H1 (cell line): ENCODE measurements around the gene BIN1.

Source experiments
- ATF3 ChIP-seq: IDR thresholded peaks from 2 replicates; pipeline ENCODE4 v1.6.1; 2011; ENCODE audit warnings: low read depth, mild to moderate bottlenecking, low read length; ENCODE audit not compliant: insufficient read depth
- CREB1 ChIP-seq: IDR thresholded peaks from 2 replicates; pipeline ENCODE4 v1.6.1; 2012; ENCODE audit warnings: inconsistent platforms
- EGR1 ChIP-seq: IDR thresholded peaks from 2 replicates; pipeline ENCODE4 v1.6.1; 2011; ENCODE audit warnings: low read depth, low read length, borderline replicate concordance
- EP300 ChIP-seq, 2 experiments: IDR thresholded peaks; 1 replicate in 1 of 2; 2 replicates in 1 of 2; pipeline ENCODE4 v1.6.1; 2011 to 2012; ENCODE audit warnings: low read depth in 2 of 2, low read length in 2 of 2, mild to moderate bottlenecking in 2 of 2, borderline replicate concordance in 1 of 2, inconsistent platforms in 1 of 2, moderate library complexity in 1 of 2
- HDAC2 ChIP-seq, 2 experiments: fragments of 300-600 bp in 1 of 2; sonication (generic) in 1 of 2; IDR thresholded peaks; 2 replicates each; pipeline ENCODE4 v1.6.1; 2011 to 2012; ENCODE audit warnings: low read depth in 2 of 2, low read length in 2 of 2, mild to moderate bottlenecking in 2 of 2, moderate library complexity in 2 of 2, borderline replicate concordance in 1 of 2, inconsistent platforms in 1 of 2
- JUND ChIP-seq: IDR thresholded peaks from 2 replicates; pipeline ENCODE4 v1.6.1; 2011; ENCODE audit warnings: mild to moderate bottlenecking, improper control_type of control experiment, low read length
- MAFK ChIP-seq: IDR thresholded peaks from 2 replicates; pipeline ENCODE4 v1.6.1; 2012; ENCODE audit warnings: low read depth, mild to moderate bottlenecking, improper control_type of control experiment, low read length
- NANOG ChIP-seq: IDR thresholded peaks from 2 replicates; pipeline ENCODE4 v1.6.1; 2011; ENCODE audit warnings: low read length, low read depth, mild to moderate bottlenecking, inconsistent platforms; ENCODE audit not compliant: insufficient read depth, poor library complexity, severe bottlenecking
- POLR2A ChIP-seq, 2 experiments: IDR thresholded peaks; 1 replicate in 1 of 2; 2 replicates in 1 of 2; pipeline ENCODE4 v1.6.1; 2011; ENCODE audit warnings: low read depth in 2 of 2, low read length in 2 of 2, mild to moderate bottlenecking in 2 of 2; ENCODE audit errors: control extremely low read depth in 1 of 2
- POLR2AphosphoS5 ChIP-seq: IDR thresholded peaks from 2 replicates; pipeline ENCODE4 v1.6.1; 2011; ENCODE audit warnings: low read depth, low read length
- SP4 ChIP-seq: IDR thresholded peaks from 2 replicates; pipeline ENCODE4 v1.6.1; 2012; ENCODE audit warnings: low read length, inconsistent platforms
- TEAD4 ChIP-seq: IDR thresholded peaks from 2 replicates; pipeline ENCODE4 v1.6.1; 2012; ENCODE audit warnings: low read depth, low read length, inconsistent platforms, mixed read lengths
- YY1 ChIP-seq: IDR thresholded peaks from 2 replicates; pipeline ENCODE4 v1.6.1; 2011; ENCODE audit warnings: low read depth, mild to moderate bottlenecking, low read length
- TF ChIP-seq, protein P1 (sequence below), 3 experiments: IDR thresholded peaks; 1 replicate in 2 of 3; 2 replicates in 1 of 3; pipeline versions ENCODE4 v1.5.1 to v1.6.1; 2011; ENCODE audit warnings: low read length in 3 of 3, mild to moderate bottlenecking in 3 of 3, inconsistent platforms in 2 of 3, low read depth in 1 of 3, moderate library complexity in 1 of 3; ENCODE audit not compliant: insufficient read depth in 1 of 3; ENCODE audit errors: control extremely low read depth in 1 of 3

- TF ChIP-seq, protein P1, sequence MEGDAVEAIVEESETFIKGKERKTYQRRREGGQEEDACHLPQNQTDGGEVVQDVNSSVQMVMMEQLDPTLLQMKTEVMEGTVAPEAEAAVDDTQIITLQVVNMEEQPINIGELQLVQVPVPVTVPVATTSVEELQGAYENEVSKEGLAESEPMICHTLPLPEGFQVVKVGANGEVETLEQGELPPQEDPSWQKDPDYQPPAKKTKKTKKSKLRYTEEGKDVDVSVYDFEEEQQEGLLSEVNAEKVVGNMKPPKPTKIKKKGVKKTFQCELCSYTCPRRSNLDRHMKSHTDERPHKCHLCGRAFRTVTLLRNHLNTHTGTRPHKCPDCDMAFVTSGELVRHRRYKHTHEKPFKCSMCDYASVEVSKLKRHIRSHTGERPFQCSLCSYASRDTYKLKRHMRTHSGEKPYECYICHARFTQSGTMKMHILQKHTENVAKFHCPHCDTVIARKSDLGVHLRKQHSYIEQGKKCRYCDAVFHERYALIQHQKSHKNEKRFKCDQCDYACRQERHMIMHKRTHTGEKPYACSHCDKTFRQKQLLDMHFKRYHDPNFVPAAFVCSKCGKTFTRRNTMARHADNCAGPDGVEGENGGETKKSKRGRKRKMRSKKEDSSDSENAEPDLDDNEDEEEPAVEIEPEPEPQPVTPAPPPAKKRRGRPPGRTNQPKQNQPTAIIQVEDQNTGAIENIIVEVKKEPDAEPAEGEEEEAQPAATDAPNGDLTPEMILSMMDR (IDR thresholded peaks at IDR 0.05; ENCODE audit: control extremely low read depth in 1 of 3, insufficient read depth in 1 of 3, low read depth in 1 of 3, low read length in 3 of 3): no peak
- TF ChIP-seq JUND: no peak
- no peak for TF ChIP-seq EP300 (IDR thresholded peaks at IDR 0.05; ENCODE audit: borderline replicate concordance in 1 of 2, low read depth in 2 of 2, low read length in 2 of 2)
- no peak for TF ChIP-seq POLR2A (IDR thresholded peaks at IDR 0.05; ENCODE audit: control extremely low read depth in 1 of 2, low read depth in 2 of 2, low read length in 2 of 2)
- no peak for TF ChIP-seq YY1
- TF ChIP-seq TEAD4: no peak
- TF ChIP-seq SP4: no peak
- no peak for TF ChIP-seq NANOG
- no peak for TF ChIP-seq CREB1
- TF ChIP-seq POLR2AphosphoS5: no peak
- no peak for TF ChIP-seq EGR1
- no peak for TF ChIP-seq ATF3
- no peak for TF ChIP-seq MAFK
- no peak for TF ChIP-seq HDAC2 (IDR thresholded peaks at IDR 0.05; ENCODE audit: borderline replicate concordance in 1 of 2, low read depth in 2 of 2, low read length in 2 of 2)
Measured at GRCh38 chr2:127056086-127056485, 50.9 kb downstream of the BIN1 start.
